GM19351 (cell line): ENCODE measurements around the gene FFAR3.
A peak's percentile ranks its signal among the peaks of the same experiment; 100 is the strongest.

Experiments
- ATAC-seq: cut with Tn5 transposase; IDR thresholded peaks from one replicate; pipeline ENCODE4 v1.9.1; 2021; ENCODE audit warnings: mild to moderate bottlenecking, moderate library complexity; ENCODE audit not compliant: unreplicated experiment

FFAR3 gene

GRCh38 chr19:35329323-35329722, 28.9 kb upstream of the FFAR3 start:
- no peak for ATAC-seq

GRCh38 chr19:35330475-35330874, 27.8 kb upstream of the FFAR3 start:
- peak; percentile 50 for ATAC-seq

GRCh38 chr19:35331551-35332214, 26.6 kb upstream of the FFAR3 start:
- ATAC-seq, result no peak

- no peak for ATAC-seq
These were observed 25.4 kb upstream of the FFAR3 start for GRCh38 chr19:35332817-35333216.

- no peak for ATAC-seq
These were observed 24.0 kb upstream of the FFAR3 start for GRCh38 chr19:35334144-35334753.

- no peak for ATAC-seq
These were observed 21.9 kb upstream of the FFAR3 start for GRCh38 chr19:35336166-35336955.

GRCh38 chr19:35337097-35337983, 20.9 kb upstream of the FFAR3 start:
- ATAC-seq, result no peak

- no peak for ATAC-seq
These were observed 20.3 kb upstream of the FFAR3 start for GRCh38 chr19:35337984-35338296.

- no peak for ATAC-seq
These were observed 17.8 kb upstream of the FFAR3 start for GRCh38 chr19:35340431-35340830.

- no peak for ATAC-seq
These were observed 17.3 kb upstream of the FFAR3 start for GRCh38 chr19:35341006-35341405.

- ATAC-seq, result no peak
These were observed 16.6 kb upstream of the FFAR3 start for GRCh38 chr19:35341565-35342225.

- ATAC-seq, result no peak
These were observed 15.8 kb upstream of the FFAR3 start for GRCh38 chr19:35342430-35342829.

GRCh38 chr19:35344511-35345031, 13.7 kb upstream of the FFAR3 start:
- ATAC-seq, result no peak

- ATAC-seq, result no peak
These were observed 12.6 kb upstream of the FFAR3 start for GRCh38 chr19:35345671-35346111.

GRCh38 chr19:35346193-35347052, 11.8 kb upstream of the FFAR3 start:
- no peak for ATAC-seq

GRCh38 chr19:35347171-35347929, 10.9 kb upstream of the FFAR3 start, which contains the start of gene FFAR1:
Gene FFAR1 (plus strand): TSS chr19:35347902. CDS start chr19:35351552, 3,650 bp downstream.
- ATAC-seq, result peak; percentile 47

- ATAC-seq, result no peak
These were observed 10.3 kb upstream of the FFAR3 start for GRCh38 chr19:35347930-35348298.

GRCh38 chr19:35348911-35349611, 9.2 kb upstream of the FFAR3 start:
- no peak for ATAC-seq
